CD14-positive monocyte (primary cell): Measurements from ENCODE around the gene RGS3. TPM values are rescaled to one million over a fixed set of nuclear protein-coding genes. Genes with fewer than 3 reads are reported as not detected.
A peak's percentile ranks its signal among the peaks of the same experiment; 100 is the strongest.

ENCODE experiments used
- DNase-seq, 3 donors: peaks; one replicate each; pipeline ENCODE4 v3.0.0-alpha.2; 2011 to 2022
- H2AFZ ChIP-seq: 2 replicates; pipeline ENCODE4 v1.6.0; 2012; ENCODE audit warnings: mild to moderate bottlenecking, low read depth, low read length, inconsistent platforms; ENCODE audit not compliant: insufficient read depth, poor library complexity, severe bottlenecking
- H3K27ac ChIP-seq, 2 donors: 1 replicate in 1 of 2; 2 replicates in 1 of 2; pipeline ENCODE4 v1.5.1; 2012 to 2013; ENCODE audit warnings: low read length in 2 of 2, control low read depth in 1 of 2, inconsistent platforms in 1 of 2, low read depth in 1 of 2, mild to moderate bottlenecking in 1 of 2
- H3K27me3 ChIP-seq, 2 donors: one replicate each; pipeline versions ENCODE4 v1.6.0 to v1.6.1; 2011 to 2013; ENCODE audit warnings: low read length in 2 of 2; ENCODE audit not compliant: control insufficient read depth in 2 of 2, insufficient read depth in 2 of 2
- H3K36me3 ChIP-seq, 2 donors: replicated peaks in 1 of 2; 1 replicate in 1 of 2; 2 replicates in 1 of 2; pipeline versions ENCODE4 v1.5.1 to v1.6.1; 2012 to 2013; ENCODE audit warnings: low read length in 2 of 2, control low read depth in 1 of 2, inconsistent platforms in 1 of 2, mild to moderate bottlenecking in 1 of 2; ENCODE audit not compliant: insufficient read depth in 2 of 2, control insufficient read depth in 1 of 2
- H3K4me1 ChIP-seq, 2 donors: 1 replicate in 1 of 2; 2 replicates in 1 of 2; pipeline versions ENCODE4 v1.5.1 to v1.6.1; 2012 to 2013; ENCODE audit warnings: low read length in 2 of 2, control low read depth in 1 of 2, inconsistent platforms in 1 of 2, mild to moderate bottlenecking in 1 of 2, moderate library complexity in 1 of 2; ENCODE audit not compliant: insufficient read depth in 2 of 2, control insufficient read depth in 1 of 2
- H3K4me2 ChIP-seq: replicated peaks from 2 replicates; pipeline ENCODE3; 2012; ENCODE audit warnings: low read length, moderate library complexity, mild to moderate bottlenecking; ENCODE audit not compliant: poor library complexity, severe bottlenecking; ENCODE audit errors: extremely low read depth
- H3K4me3 ChIP-seq, 3 experiments: fragments of 200-600 bp in 1 of 3; sonication (generic) in 1 of 3; replicated peaks in 1 of 3; 1 replicate in 2 of 3; 2 replicates in 1 of 3; pipeline ENCODE4 v1.5.1; 2011 to 2013; ENCODE audit warnings: low read length in 3 of 3, mild to moderate bottlenecking in 3 of 3, control low read depth in 2 of 3, low read depth in 2 of 3, inconsistent platforms in 1 of 3, moderate library complexity in 1 of 3
- H3K79me2 ChIP-seq: 2 replicates; pipeline ENCODE4 v1.6.0; 2012; ENCODE audit warnings: mild to moderate bottlenecking, control low read depth, inconsistent platforms, low read length, moderate library complexity; ENCODE audit not compliant: insufficient read depth
- H3K9ac ChIP-seq: 2 replicates; pipeline ENCODE4 v1.6.0; 2017; ENCODE audit warnings: low read length, mild to moderate bottlenecking; ENCODE audit not compliant: insufficient read depth, poor library complexity, severe bottlenecking
- H3K9me3 ChIP-seq, 2 donors: replicated peaks in 1 of 2; 1 replicate in 1 of 2; 2 replicates in 1 of 2; pipeline versions ENCODE4 v1.5.1 to v1.6.1; 2012 to 2013; ENCODE audit warnings: low read length in 2 of 2, control low read depth in 1 of 2; ENCODE audit not compliant: control insufficient read depth in 1 of 2, insufficient read depth in 1 of 2
- H4K20me1 ChIP-seq: 2 replicates; pipeline ENCODE4 v1.6.0; 2012; ENCODE audit warnings: mild to moderate bottlenecking, low read length, control low read depth, moderate library complexity; ENCODE audit not compliant: insufficient read depth
- H3K27ac Mint-ChIP-seq, 7 donors: one replicate each; pipeline ENCODE4 v1.8.0; 2020; ENCODE audit warnings: mild to moderate bottlenecking in 7 of 7, mixed read lengths in 7 of 7, moderate library complexity in 6 of 7, inconsistent platforms in 2 of 7
- H3K27me3 Mint-ChIP-seq, 3 donors: one replicate each; pipeline ENCODE4 v1.8.0; 2021 to 2022; ENCODE audit warnings: low read depth in 3 of 3, mild to moderate bottlenecking in 3 of 3, mixed read lengths in 3 of 3, moderate library complexity in 3 of 3, inconsistent platforms in 1 of 3
- H3K36me3 Mint-ChIP-seq, 2 donors: one replicate each; pipeline ENCODE4 v1.8.0; 2020; ENCODE audit warnings: mixed read lengths in 2 of 2, inconsistent platforms in 1 of 2, mild to moderate bottlenecking in 1 of 2
- H3K4me1 Mint-ChIP-seq: one replicate; pipeline ENCODE4 v1.8.0; 2020; ENCODE audit warnings: mild to moderate bottlenecking, mixed read lengths
- H3K4me3 Mint-ChIP-seq, 2 donors: one replicate each; pipeline ENCODE4 v1.8.0; 2020; ENCODE audit warnings: mild to moderate bottlenecking in 2 of 2, mixed read lengths in 2 of 2, moderate library complexity in 1 of 2
- H3K9me3 Mint-ChIP-seq, 7 donors: one replicate each; pipeline ENCODE4 v1.8.0; 2020 to 2022; ENCODE audit warnings: mixed read lengths in 7 of 7, mild to moderate bottlenecking in 6 of 7, moderate library complexity in 6 of 7, inconsistent platforms in 2 of 7
- WGBS: methylation state at CpG from one replicate; pipeline ENCODE4 v1.1.5; 2013; ENCODE audit warnings: missing lambda C conversion rate; ENCODE audit not compliant: insufficient coverage; 5-methylcytosine and 5-hydroxymethylcytosine counted together
- intact Hi-C, 2 donors: fragments of 100-400 bp; cut with micrococcal nuclease; formaldehyde crosslinking; loops; one replicate each; pipeline versions ENCODE4 v1.15.0 to v1.15.1; 2023
- polyA plus RNA-seq, 3 donors: library from polyadenylated mRNA; depleted of rRNA in 1 of 3; unstranded in 2 of 3; stranded (reverse) in 1 of 3; fragments of 300-500 nt in 2 of 3; fragments of >200 nt in 1 of 3; fragmentation: Illumina TruSeq in 2 of 3; gene quantifications; 1 replicate in 2 of 3; 2 replicates in 1 of 3; pipeline ENCODE4 v1.2.3, GENCODE V29; 2012 to 2021
- TF ChIP-seq, protein P1 (sequence below): fragments of 200-600 bp; IDR thresholded peaks from one replicate; pipeline ENCODE4 v1.8.0; 2022; ENCODE audit warnings: antibody characterized with exemption, mild to moderate bottlenecking

Gene RGS3
- polyA plus RNA-seq, 3 donors: 9.1 to 16.2 (median 15.8) TPM

DNA sequence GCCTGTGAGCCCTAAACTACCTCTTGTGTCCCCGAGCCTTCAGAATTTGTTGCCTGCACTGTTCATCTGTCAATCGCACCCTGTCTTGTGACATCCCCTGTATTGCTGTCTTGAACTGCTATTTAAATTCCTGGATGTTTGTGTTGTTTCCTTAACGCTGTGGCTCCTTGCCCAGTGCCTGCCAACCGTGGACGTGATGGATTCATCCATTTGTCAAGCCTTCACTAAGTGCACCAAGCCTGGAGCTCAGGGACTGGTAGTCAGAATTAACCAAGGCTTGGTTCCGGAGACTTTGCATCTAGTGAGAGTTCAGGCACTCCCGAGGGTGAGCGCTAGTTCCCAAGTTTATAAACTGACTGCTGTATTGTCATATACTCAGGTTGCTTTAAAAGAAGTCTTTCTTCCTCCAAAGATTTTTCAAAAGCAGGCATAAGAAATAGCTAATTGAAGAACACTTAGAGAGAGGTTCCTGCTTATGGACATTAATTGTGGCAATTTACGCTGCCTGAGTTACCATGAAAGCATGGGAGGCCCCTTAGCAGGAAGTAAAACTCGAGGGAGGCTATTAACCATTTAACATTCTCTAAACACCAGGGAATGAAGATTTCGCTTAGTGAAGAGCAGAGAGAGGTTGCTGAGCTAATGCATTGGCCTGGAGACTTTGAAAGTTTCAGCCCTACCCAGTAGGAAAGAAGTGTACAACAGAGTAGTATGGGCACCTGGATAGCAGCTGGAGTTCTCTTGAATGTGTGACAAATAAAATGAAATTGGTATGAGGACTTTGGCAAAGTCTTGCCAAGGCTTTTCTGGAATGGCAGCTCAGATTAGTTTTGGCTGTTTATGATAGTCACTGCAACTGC is 29.0 kb downstream of the RGS3 start:
- H3K27ac ChIP-seq: no peak overlapping the region
- H3K36me3 Mint-ChIP-seq: no peaks in the 10 kb centered on the region

DNA sequence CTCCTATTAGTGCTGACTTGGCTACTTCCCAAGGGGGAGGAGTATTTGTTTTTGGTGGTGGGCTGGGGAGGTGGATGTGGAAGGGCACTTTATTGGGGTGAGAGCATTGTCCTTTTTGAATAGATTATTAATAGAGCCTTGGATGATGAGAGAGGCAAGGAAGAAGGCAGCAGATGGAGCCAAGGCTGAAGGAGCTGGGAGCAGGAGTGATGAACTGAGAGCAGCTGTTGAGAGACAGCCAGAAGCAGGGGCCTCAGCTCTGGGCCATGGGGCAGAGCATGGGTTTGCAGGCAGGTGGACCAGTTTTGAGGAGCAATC is 29.6 kb downstream of the RGS3 start:
- H2AFZ ChIP-seq: peak overlapping the region; percentile 24
- H3K27ac ChIP-seq: no peak overlapping the region
- TF ChIP-seq, protein P1, sequence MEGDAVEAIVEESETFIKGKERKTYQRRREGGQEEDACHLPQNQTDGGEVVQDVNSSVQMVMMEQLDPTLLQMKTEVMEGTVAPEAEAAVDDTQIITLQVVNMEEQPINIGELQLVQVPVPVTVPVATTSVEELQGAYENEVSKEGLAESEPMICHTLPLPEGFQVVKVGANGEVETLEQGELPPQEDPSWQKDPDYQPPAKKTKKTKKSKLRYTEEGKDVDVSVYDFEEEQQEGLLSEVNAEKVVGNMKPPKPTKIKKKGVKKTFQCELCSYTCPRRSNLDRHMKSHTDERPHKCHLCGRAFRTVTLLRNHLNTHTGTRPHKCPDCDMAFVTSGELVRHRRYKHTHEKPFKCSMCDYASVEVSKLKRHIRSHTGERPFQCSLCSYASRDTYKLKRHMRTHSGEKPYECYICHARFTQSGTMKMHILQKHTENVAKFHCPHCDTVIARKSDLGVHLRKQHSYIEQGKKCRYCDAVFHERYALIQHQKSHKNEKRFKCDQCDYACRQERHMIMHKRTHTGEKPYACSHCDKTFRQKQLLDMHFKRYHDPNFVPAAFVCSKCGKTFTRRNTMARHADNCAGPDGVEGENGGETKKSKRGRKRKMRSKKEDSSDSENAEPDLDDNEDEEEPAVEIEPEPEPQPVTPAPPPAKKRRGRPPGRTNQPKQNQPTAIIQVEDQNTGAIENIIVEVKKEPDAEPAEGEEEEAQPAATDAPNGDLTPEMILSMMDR: no peak
- H4K20me1 ChIP-seq: no peaks in the 10 kb centered on the region
- Mint-ChIP-seq H3K9me3 (no peaks in the 10 kb centered on the region), H3K4me3 (no peak overlapping the region), H3K36me3 (no peaks in the 10 kb centered on the region), H3K27me3 (no peaks in the 10 kb centered on the region), H3K27ac (no peak overlapping the region), H3K4me1 (peaks cover 11% of the 10 kb centered on the region)
- H3K4me1 ChIP-seq: peaks cover 3 to 10% of the 10 kb centered on the region in 2 donors
- no peak overlapping the region for H3K4me3 ChIP-seq
- no peaks in the 10 kb centered on the region for H3K9me3 ChIP-seq
- H3K79me2 ChIP-seq: no peaks in the 10 kb centered on the region
- H3K4me2 ChIP-seq: no peak overlapping the region
- intact Hi-C loops: no loop called here
- no peaks in the 10 kb centered on the region for H3K36me3 ChIP-seq
- no peak for DNase-seq
- no peak overlapping the region for H3K9ac ChIP-seq
- H3K27me3 ChIP-seq: no peaks in the 10 kb centered on the region

More for the DNA sequence above, 29.0 kb downstream of the RGS3 start:
- Histone ChIP-seq H3K79me2 (no peaks in the 10 kb centered on the region), H3K4me1 (peaks cover 3 to 10% of the 10 kb centered on the region in 2 donors), H3K4me2 (no peak overlapping the region), H2AFZ (peak overlapping the region; percentile 24), H3K4me3 (no peak overlapping the region), H3K27me3 (no peaks in the 10 kb centered on the region), H3K9me3 (no peaks in the 10 kb centered on the region), H3K36me3 (no peaks in the 10 kb centered on the region), H4K20me1 (no peaks in the 10 kb centered on the region), H3K9ac (no peak overlapping the region)
- 63% methylated on average over 3 of the region's 11 CpGs for WGBS
- Mint-ChIP-seq H3K4me3 (no peak overlapping the region), H3K9me3 (no peaks in the 10 kb centered on the region), H3K27ac (no peak overlapping the region), H3K27me3 (no peaks in the 10 kb centered on the region), H3K4me1 (peaks cover 11% of the 10 kb centered on the region)
- TF ChIP-seq, protein P1: no peak
- DNase-seq: no peak
- intact Hi-C loops: no loop called here
